ENCODE results near the gene CLEC18A. TPM values are rescaled to one million over a fixed set of nuclear protein-coding genes. Genes with fewer than 3 reads are reported as not detected.
A peak's percentile ranks its signal among the peaks of the same experiment; 100 is the strongest.

Gene CLEC18A
- total and polyA plus RNA-seq, 2 of the 8 experiments (the other 6 are each of a cell fraction or from before 2014, with no cell fraction given) = 1.3 to 1.4 TPM

GRCh38 chr16:69941251-69942098 lies 9.7 kb upstream of the CLEC18A start:
- H3K36me3 ChIP-seq (ENCODE audit: control insufficient read depth in 2 of 4, insufficient read depth in 4 of 4, low read length in 3 of 4) = peaks cover 2 to 16% (median 7%) of the 10 kb centered on the region in 4 experiments; a peak in 5 of 8 replicates
- no peak for TF ChIP-seq E2F6 (IDR thresholded peaks at IDR 0.05)
- TF ChIP-seq HDAC2 (IDR thresholded peaks at IDR 0.05; ENCODE audit: borderline replicate concordance in 1 of 2, low read depth in 2 of 2, low read length in 2 of 2) = no peak
- no peak for TF ChIP-seq ATF3 (IDR thresholded peaks at IDR 0.05; ENCODE audit: insufficient read depth, low read depth, low read length)
- TF ChIP-seq TBP (IDR thresholded peaks at IDR 0.05; ENCODE audit: low read depth, low read length) = no peak
- no peak for TF ChIP-seq BCL11A (IDR thresholded peaks at IDR 0.05; ENCODE audit: low read depth in 2 of 2, low read length in 2 of 2)
- TF ChIP-seq TEAD4 (IDR thresholded peaks at IDR 0.05; ENCODE audit: low read depth, low read length) = no peak
- TF ChIP-seq GABPA (IDR thresholded peaks at IDR 0.05; ENCODE audit: borderline replicate concordance, insufficient read depth, low read length) = no peak
- TF ChIP-seq CTBP2 (IDR thresholded peaks at IDR 0.05; ENCODE audit: borderline replicate concordance, insufficient read depth, insufficient read length, low read length) = no peak
- TF ChIP-seq CREB1 (IDR thresholded peaks at IDR 0.05) = no peak

More at GRCh38 chr16:69941251-69942098, 9.7 kb upstream of the CLEC18A start:
- no peak overlapping the region for H3K23ac ChIP-seq (ENCODE audit: insufficient read length)
- H2BK120ac ChIP-seq (replicated peaks; ENCODE audit: low read depth, low read length) = no peak overlapping the region
- WGBS, 2 experiments (ENCODE audit: extremely low coverage in 1 of 2, insufficient coverage in 1 of 2, insufficient read length in 1 of 2, insufficient replicate concordance in 2 of 2, low coverage in 1 of 2, low lambda C conversion rate in 2 of 2, missing lambda C conversion rate in 1 of 2) = 96% methylated on average over 28 of the region's 28 CpGs; no CpG with 5 or more reads in 1 of the 2 experiments
- peak overlapping the region; percentile 77 for H2BK5ac ChIP-seq (ENCODE audit: low read depth, low read length)
- FAIRE-seq = no peak
- no peak overlapping the region; the same call in 1 of the 2 replicates for H2BK20ac ChIP-seq (ENCODE audit: low read length)
- no peak overlapping the region for H3K56ac ChIP-seq (replicated peaks; ENCODE audit: insufficient read length, low read depth, low read length)
- no peak overlapping the region for H4K91ac ChIP-seq (replicated peaks; ENCODE audit: insufficient read length, low read length)
- H3K4me2 ChIP-seq (ENCODE audit: insufficient read depth in 1 of 2, low read depth in 2 of 2, low read length in 2 of 2) = no peak overlapping the region
- no peak overlapping the region; the same call in 1 of the 2 replicates for H4K8ac ChIP-seq (ENCODE audit: extremely low read depth, insufficient read depth, low read length)
- H2AK5ac ChIP-seq (ENCODE audit: low read depth, low read length) = peak overlapping the region; percentile 13; the same call in 1 of the 2 replicates
- H2AFZ ChIP-seq (ENCODE audit: low read length) = no peak overlapping the region
- ChIA-PET POLR2A (ENCODE audit: partially characterized antibody) (interaction anchor here (1.3 kb wide), 1 partner anchor 11 kb away, joined by 3 read pairs; no protein-coding TSS in a partner anchor), CTCF (ENCODE audit: partially characterized antibody) (interaction anchor here (0.9 to 5.8 kb wide), 4 partner anchors 8 to 145 kb away, joined by 3 to 44 read pairs (median 6); no protein-coding TSS in a partner anchor)
- H3K23me2 ChIP-seq (ENCODE audit: low read depth, low read length) = no peaks in the 10 kb centered on the region; the same call in 1 of the 2 replicates
- H3K9ac ChIP-seq (replicated peaks in 1 of 4; ENCODE audit: extremely low read depth in 1 of 4, low read depth in 3 of 4, low read length in 3 of 4) = peak overlapping the region in 1 of 4 experiments; percentile 1; a peak in 1 of 7 replicates
- peak overlapping the region; percentile 18; the same call in 1 of the 2 replicates for H3K27ac ChIP-seq (ENCODE audit: low read depth, low read length)
- DNase-seq (ENCODE audit: low read depth in 1 of 2, low spot score in 2 of 2) = no peak
- H3K79me1 ChIP-seq (ENCODE audit: low read depth, low read length) = no peaks in the 10 kb centered on the region; the same call in 1 of the 2 replicates
- no peak overlapping the region for H3K4ac ChIP-seq (replicated peaks; ENCODE audit: insufficient read length, low read depth, low read length)
- H3K4me1 ChIP-seq (replicated peaks in 1 of 4; ENCODE audit: control insufficient read depth in 3 of 4, insufficient read depth in 4 of 4, low read length in 3 of 4) = peaks cover 0 to 6% (median 1%) of the 10 kb centered on the region in 4 experiments; a peak in 3 of 7 replicates
- peak overlapping the region; percentile 96 for H2BK12ac ChIP-seq (ENCODE audit: low read depth, low read length)
- peak overlapping the region; percentile 6; the same call in 1 of the 2 replicates for H3K18ac ChIP-seq (ENCODE audit: extremely low read depth, low read length)
- no peaks in the 10 kb centered on the region for H4K20me1 ChIP-seq (replicated peaks in 1 of 2; ENCODE audit: control insufficient read depth in 1 of 2, insufficient read depth in 2 of 2, low read length in 2 of 2)
- H3K79me2 ChIP-seq (ENCODE audit: control insufficient read depth in 1 of 2, insufficient read depth in 2 of 2, low read length in 2 of 2) = no peaks in the 10 kb centered on the region
- no peak overlapping the region for H3K4me3 ChIP-seq (ENCODE audit: extremely low read depth in 1 of 4, insufficient read depth in 2 of 4, low read depth in 3 of 4, low read length in 4 of 4)
- no peaks in the 10 kb centered on the region for H3K9me3 ChIP-seq (ENCODE audit: insufficient read depth in 2 of 2, low read depth in 1 of 2, low read length in 1 of 2)
- H3K14ac ChIP-seq (ENCODE audit: insufficient read length) = no peak overlapping the region
- H2BK15ac ChIP-seq (ENCODE audit: low read length) = no peak overlapping the region; the same call in 1 of the 2 replicates
- no peak overlapping the region for H4K5ac ChIP-seq (ENCODE audit: insufficient read length, low read depth, low read length)
- no peaks in the 10 kb centered on the region for H3K27me3 ChIP-seq (replicated peaks in 1 of 4; ENCODE audit: control insufficient read depth in 3 of 4, extremely low read depth in 1 of 4, insufficient read depth in 3 of 4, low read length in 3 of 4)

Data from H1 (cell line).